Fibroblast of lung (primary cell): ENCODE results near the gene TTC23. TPM values are rescaled to one million over a fixed set of nuclear protein-coding genes. Genes with fewer than 3 reads are reported as not detected.

Experiments
- DNase-seq, 2 donors: peaks; one replicate each; pipeline versions ENCODE4 v3.0.0 to v3.0.0-alpha.2; 2010; ENCODE audit warnings: low read depth in 2 of 2
- H2AFZ ChIP-seq: 2 replicates; pipeline ENCODE4 v1.5.1; 2012; ENCODE audit warnings: low read length, control low read depth, inconsistent platforms
- H3K27ac ChIP-seq: 2 replicates; pipeline ENCODE4 v1.5.1; 2011; ENCODE audit warnings: low read length, control low read depth; ENCODE audit not compliant: insufficient read depth
- H3K27me3 ChIP-seq: 2 replicates; pipeline ENCODE4 v1.5.1; 2011; ENCODE audit warnings: mild to moderate bottlenecking, low read length; ENCODE audit not compliant: control insufficient read depth, insufficient read depth
- H3K36me3 ChIP-seq: 2 replicates; pipeline ENCODE4 v1.5.1; 2011; ENCODE audit warnings: low read length; ENCODE audit not compliant: control insufficient read depth, insufficient read depth
- H3K4me1 ChIP-seq: 2 replicates; pipeline ENCODE4 v1.5.1; 2011; ENCODE audit warnings: low read length; ENCODE audit not compliant: control insufficient read depth, insufficient read depth; ENCODE audit errors: extremely low read depth
- H3K4me2 ChIP-seq: 2 replicates; pipeline ENCODE4 v1.5.1; 2011; ENCODE audit warnings: low read length, control low read depth; ENCODE audit not compliant: insufficient read depth; ENCODE audit errors: extremely low read depth
- H3K4me3 ChIP-seq, 4 experiments: fragments of 200-600 bp in 1 of 4; sonication (generic) in 1 of 4; replicated peaks in 1 of 4; 2 replicates each; pipeline ENCODE4 v1.5.1; 2011 to 2016; ENCODE audit warnings: low read length in 4 of 4, low read depth in 3 of 4, mild to moderate bottlenecking in 3 of 4, control low read depth in 2 of 4, inconsistent platforms in 1 of 4, mixed read lengths in 1 of 4; ENCODE audit not compliant: insufficient read depth in 1 of 4; ENCODE audit errors: control extremely low read depth in 1 of 4
- H3K79me2 ChIP-seq: 2 replicates; pipeline ENCODE4 v1.5.1; 2012; ENCODE audit warnings: mild to moderate bottlenecking, low read length, inconsistent platforms; ENCODE audit not compliant: control insufficient read depth, insufficient read depth
- H3K9ac ChIP-seq: 2 replicates; pipeline ENCODE4 v1.5.1; 2011; ENCODE audit warnings: mild to moderate bottlenecking, low read length, control low read depth; ENCODE audit not compliant: insufficient read depth
- H3K9me3 ChIP-seq: 2 replicates; pipeline ENCODE4 v1.5.1; 2012; ENCODE audit warnings: low read depth, low read length; ENCODE audit not compliant: control insufficient read depth, insufficient read depth
- H4K20me1 ChIP-seq: 2 replicates; pipeline ENCODE4 v1.5.1; 2011; ENCODE audit warnings: low read length; ENCODE audit not compliant: control insufficient read depth, insufficient read depth; ENCODE audit errors: extremely low read depth
- EZH2 ChIP-seq: IDR thresholded peaks from 2 replicates; pipeline ENCODE4 v1.5.1; 2012; ENCODE audit warnings: low read length, control low read depth, mild to moderate bottlenecking; ENCODE audit errors: missing control alignments
- polyA plus RNA-seq, 2 donors: library from polyadenylated mRNA; depleted of rRNA in 1 of 2; stranded (reverse) in 1 of 2; unstranded in 1 of 2; fragments of >200 nt; gene quantifications; 2 replicates each; pipeline ENCODE4 v1.2.1, GENCODE V29; 2011 to 2012; ENCODE audit warnings: missing spikeins in 1 of 2
- total RNA-seq: library from RNA; depleted of rRNA; stranded (reverse); fragments of >200 nt; gene quantifications from 2 replicates; pipeline ENCODE4 v1.2.1, GENCODE V29; 2014
- TF ChIP-seq, protein P1 (sequence below), 2 donors: IDR thresholded peaks in 1 of 2; conservative IDR thresholded peaks in 1 of 2; 1 replicate in 1 of 2; 2 replicates in 1 of 2; pipeline ENCODE4 v1.5.1; 2011 to 2012; ENCODE audit warnings: low read length in 2 of 2, control low read depth in 1 of 2, inconsistent platforms in 1 of 2, low read depth in 1 of 2, mild to moderate bottlenecking in 1 of 2

The TTC23 gene
- total and polyA plus RNA-seq, 2 donors (not counting 1 experiment from before 2014, with no cell fraction given): 3.5 to 30.4 TPM

DNA sequence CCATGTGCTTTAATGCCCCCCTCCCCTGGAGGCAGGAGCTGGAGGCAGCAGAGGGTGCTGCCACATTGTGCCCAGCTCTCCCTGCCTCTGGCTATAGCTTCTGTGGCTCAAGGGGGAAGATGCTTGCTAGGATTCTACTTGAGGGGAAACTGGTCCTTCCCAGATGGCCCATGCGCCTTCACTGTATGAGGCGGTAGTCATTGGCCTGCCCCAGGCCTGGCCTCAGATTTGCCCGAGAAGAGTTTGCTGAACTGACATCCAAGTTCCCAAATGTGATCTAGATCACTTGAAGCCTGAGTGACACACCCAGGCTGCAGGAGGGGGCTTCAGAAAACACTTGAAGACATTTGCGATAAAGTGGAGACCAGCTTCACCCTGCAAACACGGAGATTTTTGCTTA lies 140.4 kb downstream of the TTC23 start:
- no peaks in the 10 kb centered on the region for H3K9me3 ChIP-seq
- H3K9ac ChIP-seq: no peak overlapping the region
- H3K4me3 ChIP-seq: no peak overlapping the region
- H3K4me2 ChIP-seq: no peak overlapping the region
- no peak for TF ChIP-seq EZH2
- TF ChIP-seq, protein P1, sequence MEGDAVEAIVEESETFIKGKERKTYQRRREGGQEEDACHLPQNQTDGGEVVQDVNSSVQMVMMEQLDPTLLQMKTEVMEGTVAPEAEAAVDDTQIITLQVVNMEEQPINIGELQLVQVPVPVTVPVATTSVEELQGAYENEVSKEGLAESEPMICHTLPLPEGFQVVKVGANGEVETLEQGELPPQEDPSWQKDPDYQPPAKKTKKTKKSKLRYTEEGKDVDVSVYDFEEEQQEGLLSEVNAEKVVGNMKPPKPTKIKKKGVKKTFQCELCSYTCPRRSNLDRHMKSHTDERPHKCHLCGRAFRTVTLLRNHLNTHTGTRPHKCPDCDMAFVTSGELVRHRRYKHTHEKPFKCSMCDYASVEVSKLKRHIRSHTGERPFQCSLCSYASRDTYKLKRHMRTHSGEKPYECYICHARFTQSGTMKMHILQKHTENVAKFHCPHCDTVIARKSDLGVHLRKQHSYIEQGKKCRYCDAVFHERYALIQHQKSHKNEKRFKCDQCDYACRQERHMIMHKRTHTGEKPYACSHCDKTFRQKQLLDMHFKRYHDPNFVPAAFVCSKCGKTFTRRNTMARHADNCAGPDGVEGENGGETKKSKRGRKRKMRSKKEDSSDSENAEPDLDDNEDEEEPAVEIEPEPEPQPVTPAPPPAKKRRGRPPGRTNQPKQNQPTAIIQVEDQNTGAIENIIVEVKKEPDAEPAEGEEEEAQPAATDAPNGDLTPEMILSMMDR (conservative IDR thresholded peaks at IDR 0.05 in 1 of 2, IDR thresholded peaks at IDR 0.05 in 1 of 2; ENCODE audit: low read depth in 1 of 2, low read length in 2 of 2): no peak
- no peaks in the 10 kb centered on the region for H3K27me3 ChIP-seq
- H4K20me1 ChIP-seq: no peaks in the 10 kb centered on the region
- no peaks in the 10 kb centered on the region for H3K4me1 ChIP-seq
- no peak overlapping the region for H2AFZ ChIP-seq
- H3K79me2 ChIP-seq: no peaks in the 10 kb centered on the region
- no peak for DNase-seq
- H3K36me3 ChIP-seq: no peaks in the 10 kb centered on the region
- no peak overlapping the region for H3K27ac ChIP-seq

DNA sequence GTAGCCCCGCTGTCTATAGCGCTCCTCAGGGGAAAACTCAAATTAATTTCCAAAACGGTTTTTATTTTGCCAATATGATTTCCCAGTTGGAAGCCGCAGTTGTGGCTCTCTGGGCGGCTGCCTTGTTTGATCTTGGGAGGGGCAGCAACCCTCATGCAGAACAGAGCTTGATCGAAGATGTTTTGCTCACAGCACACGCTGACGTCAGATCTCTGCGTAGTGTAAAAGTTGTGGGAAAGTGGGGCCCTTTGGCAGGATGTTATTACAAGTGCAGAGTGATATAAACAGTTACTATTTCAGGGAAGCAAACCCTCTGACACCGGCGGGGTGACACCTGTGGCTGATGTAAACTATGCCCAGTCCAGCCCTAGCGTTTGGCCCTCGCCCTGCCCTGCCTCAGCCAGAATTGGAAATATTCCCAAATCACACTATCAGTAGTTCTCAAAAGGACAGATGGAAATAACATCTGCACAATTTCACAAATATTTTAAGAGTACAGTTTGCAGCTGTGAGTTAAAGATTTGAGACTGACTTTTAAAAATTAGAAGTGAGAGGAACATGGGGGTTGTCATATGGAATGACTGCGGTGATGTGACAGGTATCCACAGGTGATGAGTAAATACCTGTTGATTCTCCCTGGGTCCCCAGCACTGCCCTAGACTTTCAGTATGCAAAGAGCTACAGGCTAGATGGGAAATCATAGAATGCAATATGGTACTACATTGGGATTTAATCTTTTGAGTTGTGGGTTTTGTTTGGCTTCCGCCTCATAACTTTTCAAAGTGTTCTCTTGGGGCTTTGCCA lies 142.8 kb downstream of the TTC23 start:
- H3K9ac ChIP-seq: peak overlapping the region; percentile 67
- peak overlapping the region; percentile 71 for H3K27ac ChIP-seq
- TF ChIP-seq EZH2: no peak
- TF ChIP-seq, protein P1 (conservative IDR thresholded peaks at IDR 0.05 in 1 of 2, IDR thresholded peaks at IDR 0.05 in 1 of 2; ENCODE audit: low read depth in 1 of 2, low read length in 2 of 2): no peak
- peak overlapping the region; percentile 74 for H2AFZ ChIP-seq
- H3K36me3 ChIP-seq: no peaks in the 10 kb centered on the region
- peaks cover 2% of the 10 kb centered on the region for H3K27me3 ChIP-seq
- H3K79me2 ChIP-seq: no peaks in the 10 kb centered on the region
- H3K4me3 ChIP-seq: peak overlapping the region; percentile 53 to 60 (median 56)
- DNase-seq: peak; percentile 7 to 98
- peak overlapping the region; percentile 49 for H3K4me2 ChIP-seq
- no peaks in the 10 kb centered on the region for H3K9me3 ChIP-seq
- no peaks in the 10 kb centered on the region for H3K4me1 ChIP-seq
- no peaks in the 10 kb centered on the region for H4K20me1 ChIP-seq

DNA sequence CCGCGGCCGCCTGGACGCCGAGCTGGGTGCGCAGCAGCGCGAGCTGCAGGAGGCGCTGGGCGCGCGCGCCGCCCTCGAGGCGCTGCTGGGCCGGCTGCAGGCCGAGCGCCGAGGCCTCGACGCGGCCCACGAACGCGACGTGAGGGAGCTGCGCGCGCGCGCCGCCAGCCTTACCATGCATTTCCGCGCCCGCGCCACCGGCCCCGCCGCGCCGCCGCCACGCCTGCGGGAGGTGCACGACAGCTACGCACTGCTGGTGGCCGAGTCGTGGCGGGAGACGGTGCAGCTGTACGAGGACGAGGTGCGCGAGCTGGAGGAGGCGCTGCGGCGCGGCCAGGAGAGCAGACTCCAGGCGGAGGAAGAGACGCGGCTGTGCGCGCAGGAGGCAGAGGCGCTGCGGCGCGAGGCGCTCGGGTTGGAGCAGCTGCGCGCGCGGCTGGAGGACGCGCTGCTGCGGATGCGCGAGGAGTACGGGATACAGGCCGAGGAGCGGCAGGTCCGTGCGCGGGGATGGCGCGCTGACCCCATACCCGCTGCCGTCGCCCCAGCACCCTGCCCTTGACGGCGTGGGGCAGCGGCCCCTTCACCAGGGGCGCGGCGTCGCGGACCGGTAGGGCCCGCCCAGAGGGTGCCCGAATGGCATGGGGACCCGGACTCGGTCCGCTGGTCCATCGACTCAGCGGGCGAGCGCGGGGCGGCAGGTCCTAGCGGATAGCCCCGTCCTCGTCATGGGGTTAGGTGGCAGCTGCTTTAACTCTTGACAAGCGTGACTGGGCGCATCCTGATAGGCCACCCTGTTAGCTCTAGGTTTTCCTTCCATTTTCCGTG lies 143.7 kb downstream of the TTC23 start:
- Histone ChIP-seq H3K9me3 (no peaks in the 10 kb centered on the region), H3K4me2 (peak overlapping the region; percentile 75), H3K4me1 (no peaks in the 10 kb centered on the region), H3K4me3 (peak overlapping the region; percentile 53 to 60 (median 56)), H3K9ac (peak overlapping the region; percentile 67), H4K20me1 (no peaks in the 10 kb centered on the region), H2AFZ (peak overlapping the region; percentile 74), H3K27ac (peak overlapping the region; percentile 71), H3K27me3 (peaks cover 2% of the 10 kb centered on the region), H3K36me3 (no peaks in the 10 kb centered on the region), H3K79me2 (no peaks in the 10 kb centered on the region)
- DNase-seq: peak; percentile 63 to 74
- TF ChIP-seq EZH2: no peak
- TF ChIP-seq, protein P1 (conservative IDR thresholded peaks at IDR 0.05 in 1 of 2, IDR thresholded peaks at IDR 0.05 in 1 of 2; ENCODE audit: low read depth in 1 of 2, low read length in 2 of 2): no peak
